ENCODE data around the gene METRN. TPM values are rescaled to one million over a fixed set of nuclear protein-coding genes. Genes with fewer than 3 reads are reported as not detected.
A peak's percentile ranks its signal among the peaks of the same experiment; 100 is the strongest.

Gene METRN
- 33.7 and 40.3 TPM in 2 replicates for polyA plus RNA-seq (2011; rRNA removed)
- 11.3 and 16.7 TPM in 2 replicates for polyA minus RNA-seq (2011; rRNA and poly(A)+ RNA removed)

- CTCF ChIA-PET, result interaction anchor here (0.7 to 5.5 kb wide), 5 partner anchors 8 to 97 kb away, joined by 3 to 120 read pairs (median 5); partner anchors contain the start of genes CCDC78, CHTF18 and RPUSD1
These were observed at the start of gene METRN for GRCh38 chr16:714558-715476. Gene METRN, plus strand, starts transcription at chr16:715118. Its CDS starts 172 bp downstream, at chr16:715290.

DNA sequence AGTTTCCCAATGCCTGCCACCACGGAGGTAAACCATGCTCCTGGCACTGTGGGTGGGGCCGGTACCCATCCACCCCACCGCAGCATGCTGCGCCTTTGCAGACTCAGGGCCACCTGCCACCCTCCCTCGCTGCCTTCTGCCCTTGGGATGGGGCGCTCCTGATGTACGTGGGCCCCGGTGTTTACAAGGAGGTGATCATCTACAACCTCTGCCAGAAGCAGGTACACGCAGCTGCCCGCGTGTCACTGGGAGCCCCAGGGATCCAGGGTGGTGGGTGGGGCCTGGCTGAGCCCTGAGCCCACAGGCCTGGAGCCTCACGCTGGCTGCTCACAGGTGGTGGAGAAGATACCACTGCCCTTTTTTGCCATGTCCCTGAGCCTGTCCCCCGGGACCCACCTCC is 48.3 kb upstream of the METRN start:
- H3K27me3 ChIP-seq (ENCODE audit: control insufficient read depth, insufficient read depth, low read length), result no peaks in the 10 kb centered on the region
- ChIA-PET CTCF (interaction anchor here (0.9 to 3.1 kb wide), 3 partner anchors 9 to 23 kb away, joined by 3 to 20 read pairs (median 4); partner anchors contain the start of genes STUB1 and WDR24), POLR2A (no interaction called here)
- DNase-seq (ENCODE audit: low read depth), result no peak
- H3K36me3 ChIP-seq (ENCODE audit: control insufficient read depth, insufficient read depth, low read length), result peaks cover 23% of the 10 kb centered on the region
- H3K4me3 ChIP-seq (ENCODE audit: low read depth, low read length), result no peak overlapping the region
- TF ChIP-seq CTCF (IDR thresholded peaks at IDR 0.05; ENCODE audit: insufficient read depth, low read depth, low read length), result no peak

More at GRCh38 chr16:714558-715476, at the start of gene METRN:
- Histone ChIP-seq H3K27me3 (ENCODE audit: control insufficient read depth, insufficient read depth, low read length) (no peaks in the 10 kb centered on the region), H3K4me3 (ENCODE audit: low read depth, low read length) (peak within 1 kb of the TSS; percentile 64), H3K36me3 (ENCODE audit: control insufficient read depth, insufficient read depth, low read length) (no peaks in the 10 kb centered on the region; the same call in 1 of the 2 replicates)
- DNase-seq (ENCODE audit: low read depth), result no peak
- POLR2A ChIA-PET, result interaction anchor here (0.6 kb wide), 1 partner anchor 14 kb away, joined by 3 read pairs; no protein-coding TSS in a partner anchor
- no peak for TF ChIP-seq CTCF (IDR thresholded peaks at IDR 0.05; ENCODE audit: insufficient read depth, low read depth, low read length)

GRCh38 chr16:667113-667779 is 47.7 kb upstream of the METRN start:
- TF ChIP-seq CTCF (IDR thresholded peaks at IDR 0.05; ENCODE audit: insufficient read depth, low read depth, low read length), result no peak
- Histone ChIP-seq H3K4me3 (ENCODE audit: low read depth, low read length) (no peak overlapping the region), H3K36me3 (ENCODE audit: control insufficient read depth, insufficient read depth, low read length) (peaks cover 29% of the 10 kb centered on the region), H3K27me3 (ENCODE audit: control insufficient read depth, insufficient read depth, low read length) (no peaks in the 10 kb centered on the region)
- no peak for DNase-seq (ENCODE audit: low read depth)
- ChIA-PET CTCF (interaction anchor here (1.5 to 3.1 kb wide), 3 partner anchors 9 to 23 kb away, joined by 3 to 20 read pairs (median 6); partner anchors contain the start of genes RHBDL1, STUB1 and WDR24), POLR2A (no interaction called here)

DNA sequence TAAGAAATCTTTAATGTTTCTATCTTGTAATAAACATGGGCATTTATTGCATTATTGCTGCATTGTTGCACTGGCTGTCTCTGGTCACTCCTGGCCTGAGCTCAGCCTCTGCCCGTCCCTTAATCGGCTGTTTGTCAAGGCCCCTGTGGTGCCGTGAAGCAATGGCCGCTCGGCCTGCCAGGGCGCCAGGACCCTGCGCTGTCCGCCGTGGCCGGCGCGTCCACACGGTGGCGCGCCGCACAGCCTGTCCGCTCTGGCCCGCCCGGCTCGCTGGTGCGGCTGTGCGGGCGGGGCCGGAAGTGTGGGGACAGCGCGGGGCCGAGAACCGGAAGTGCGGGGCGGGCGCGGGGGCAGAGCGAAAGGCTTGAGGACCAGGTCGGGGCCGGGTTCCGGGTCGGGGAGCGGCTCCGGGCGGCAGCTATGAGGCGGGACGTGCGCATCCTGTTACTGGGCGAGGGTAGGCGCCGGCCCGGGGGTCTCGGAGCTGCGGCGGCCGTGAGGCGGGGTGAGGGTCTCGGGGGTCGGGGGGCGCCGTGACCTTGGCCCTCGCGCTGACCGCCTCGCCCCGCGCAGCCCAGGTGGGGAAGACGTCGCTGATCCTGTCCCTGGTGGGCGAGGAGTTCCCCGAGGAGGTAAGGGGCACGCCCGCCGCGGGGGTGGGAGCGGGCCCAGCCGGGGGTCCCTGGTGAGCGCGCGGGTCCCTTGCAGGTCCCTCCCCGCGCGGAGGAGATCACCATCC is 47.0 kb upstream of the METRN start, which contains the start of gene RHOT2:
TSS of gene RHOT2 (plus strand) at position 353 of the 739 bp plus-strand sequence. CDS start at position 421, 68 bp downstream.
- H3K36me3 ChIP-seq (ENCODE audit: control insufficient read depth, insufficient read depth, low read length), result peaks cover 32% of the 10 kb centered on the region
- H3K27me3 ChIP-seq (ENCODE audit: control insufficient read depth, insufficient read depth, low read length), result no peaks in the 10 kb centered on the region
- no peak for DNase-seq (ENCODE audit: low read depth)
- H3K4me3 ChIP-seq (ENCODE audit: low read depth, low read length), result peak within 1 kb of the TSS; percentile 99
- POLR2A ChIA-PET, result no interaction called here
- CTCF ChIA-PET, result interaction anchor here (0.7 to 3.1 kb wide), 4 partner anchors 8 to 1190 kb away, joined by 3 to 20 read pairs (median 4); partner anchors contain the start of genes RHBDL1, STUB1 and WDR24
- peak; percentile 40 for TF ChIP-seq CTCF (IDR thresholded peaks at IDR 0.05; ENCODE audit: insufficient read depth, low read depth, low read length)

Data from BJ (cell line).